Smooth muscle cell (in vitro differentiated cells): ENCODE results near the gene TLNRD1. TPM values are rescaled to one million over a fixed set of nuclear protein-coding genes. Genes with fewer than 3 reads are reported as not detected.

Experiments used
- DNase-seq: peaks from one replicate; lab custom pipeline; 2025; ENCODE audit not compliant: unreplicated experiment; lab: John Stamatoyannopoulos, UW
- H2AFZ ChIP-seq: fragments of 200-600 bp; sonication (generic); 2 replicates; pipeline ENCODE4 v1.6.0; 2016; ENCODE audit warnings: antibody characterized with exemption, low read depth, mild to moderate bottlenecking
- H3F3A ChIP-seq: fragments of 200-600 bp; sonication (generic); 2 replicates; pipeline ENCODE4 v1.6.0; 2017; ENCODE audit warnings: antibody characterized with exemption, low read depth
- H3K27ac ChIP-seq: fragments of 200-600 bp; sonication (generic); 2 replicates; pipeline ENCODE4 v1.5.1; 2016; ENCODE audit warnings: low read depth, mild to moderate bottlenecking
- H3K27me3 ChIP-seq: fragments of 200-600 bp; sonication (generic); 2 replicates; pipeline ENCODE4 v1.6.1; 2016; ENCODE audit warnings: low read depth, mild to moderate bottlenecking
- H3K36me3 ChIP-seq: fragments of 200-600 bp; sonication (generic); 2 replicates; pipeline ENCODE4 v1.5.1; 2016; ENCODE audit warnings: low read depth
- H3K4me1 ChIP-seq: fragments of 200-600 bp; sonication (generic); 2 replicates; pipeline ENCODE4 v1.5.1; 2016; ENCODE audit warnings: low read depth
- H3K4me2 ChIP-seq: fragments of 200-600 bp; sonication (generic); 2 replicates; pipeline ENCODE4 v1.6.0; 2016; ENCODE audit warnings: mild to moderate bottlenecking
- H3K4me3 ChIP-seq: fragments of 200-600 bp; sonication (generic); 2 replicates; pipeline ENCODE4 v1.5.1; 2016; ENCODE audit warnings: mild to moderate bottlenecking
- H3K79me2 ChIP-seq: fragments of 200-600 bp; sonication (generic); 2 replicates; pipeline ENCODE4 v1.6.0; 2016; ENCODE audit warnings: low read depth, mild to moderate bottlenecking
- H3K9ac ChIP-seq: fragments of 200-600 bp; sonication (generic); 2 replicates; pipeline ENCODE4 v1.6.0; 2016; ENCODE audit warnings: low read depth
- H3K9me3 ChIP-seq: fragments of 200-600 bp; sonication (generic); replicated peaks from 2 replicates; pipeline ENCODE4 v1.5.1; 2016; ENCODE audit warnings: low read depth
- H4K20me1 ChIP-seq: fragments of 200-600 bp; sonication (generic); 2 replicates; pipeline ENCODE4 v1.6.0; 2016; ENCODE audit warnings: low read depth
- WGBS: methylation state at CpG from one replicate; pipeline ENCODE4 v1.1.7; 2016; ENCODE audit warnings: low lambda C conversion rate; 5-methylcytosine and 5-hydroxymethylcytosine counted together
- polyA plus RNA-seq: library from polyadenylated mRNA; unstranded; fragments of >200 nt; fragmentation: Nextera tagmentation; extraction: Ambion mirVana; gene quantifications from 2 replicates; pipeline ENCODE4 v1.2.1, GENCODE V29; 2016
- total RNA-seq: library from RNA; depleted of rRNA; stranded (reverse); fragments of >200 nt; gene quantifications from 2 replicates; pipeline ENCODE4 v1.2.3, GENCODE V29; 2014
- TF ChIP-seq, protein P1 (sequence below): fragments of 200-600 bp; sonication (generic); IDR thresholded peaks from 2 replicates; pipeline ENCODE4 v1.5.1; 2017; ENCODE audit warnings: borderline replicate concordance, mild to moderate bottlenecking, antibody characterized with exemption; ENCODE audit not compliant: insufficient read depth, poor library complexity, severe bottlenecking

Gene TLNRD1
- total and polyA plus RNA-seq, 2 experiments from 2014 or later: 11.3 to 14.1 TPM

DNA sequence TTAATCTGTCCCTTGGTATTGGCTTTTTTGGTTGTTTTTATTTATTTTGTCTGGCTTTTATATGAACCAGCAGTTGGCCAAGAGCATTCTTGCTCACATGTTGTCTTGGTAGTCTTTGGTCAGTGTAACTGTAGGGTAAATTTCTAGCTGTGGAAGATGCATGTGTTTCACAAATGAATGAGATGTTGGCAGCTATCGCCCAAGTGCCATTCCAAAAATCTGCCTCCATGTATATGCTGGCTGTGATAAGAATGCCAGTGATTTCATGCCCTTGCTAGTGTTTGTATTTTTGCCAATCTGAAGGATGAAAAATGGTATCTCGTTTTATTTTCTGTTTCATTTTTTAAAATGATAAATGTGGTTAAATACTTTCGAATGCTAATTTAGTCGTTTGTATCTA lies 50.1 kb downstream of the TLNRD1 start:
- Histone ChIP-seq H3K79me2 (no peaks in the 10 kb centered on the region), H3F3A (no peaks in the 10 kb centered on the region), H3K27me3 (no peaks in the 10 kb centered on the region), H3K4me2 (no peak overlapping the region), H3K9me3 (no peaks in the 10 kb centered on the region), H2AFZ (no peak overlapping the region), H3K9ac (no peak overlapping the region), H3K27ac (no peak overlapping the region), H3K36me3 (no peaks in the 10 kb centered on the region), H3K4me3 (no peak overlapping the region), H3K4me1 (no peaks in the 10 kb centered on the region), H4K20me1 (no peaks in the 10 kb centered on the region)
- 86% methylated on average over 4 of the region's 4 CpGs for WGBS
- DNase-seq: no peak
- TF ChIP-seq, protein P1, sequence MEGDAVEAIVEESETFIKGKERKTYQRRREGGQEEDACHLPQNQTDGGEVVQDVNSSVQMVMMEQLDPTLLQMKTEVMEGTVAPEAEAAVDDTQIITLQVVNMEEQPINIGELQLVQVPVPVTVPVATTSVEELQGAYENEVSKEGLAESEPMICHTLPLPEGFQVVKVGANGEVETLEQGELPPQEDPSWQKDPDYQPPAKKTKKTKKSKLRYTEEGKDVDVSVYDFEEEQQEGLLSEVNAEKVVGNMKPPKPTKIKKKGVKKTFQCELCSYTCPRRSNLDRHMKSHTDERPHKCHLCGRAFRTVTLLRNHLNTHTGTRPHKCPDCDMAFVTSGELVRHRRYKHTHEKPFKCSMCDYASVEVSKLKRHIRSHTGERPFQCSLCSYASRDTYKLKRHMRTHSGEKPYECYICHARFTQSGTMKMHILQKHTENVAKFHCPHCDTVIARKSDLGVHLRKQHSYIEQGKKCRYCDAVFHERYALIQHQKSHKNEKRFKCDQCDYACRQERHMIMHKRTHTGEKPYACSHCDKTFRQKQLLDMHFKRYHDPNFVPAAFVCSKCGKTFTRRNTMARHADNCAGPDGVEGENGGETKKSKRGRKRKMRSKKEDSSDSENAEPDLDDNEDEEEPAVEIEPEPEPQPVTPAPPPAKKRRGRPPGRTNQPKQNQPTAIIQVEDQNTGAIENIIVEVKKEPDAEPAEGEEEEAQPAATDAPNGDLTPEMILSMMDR: no peak

DNA sequence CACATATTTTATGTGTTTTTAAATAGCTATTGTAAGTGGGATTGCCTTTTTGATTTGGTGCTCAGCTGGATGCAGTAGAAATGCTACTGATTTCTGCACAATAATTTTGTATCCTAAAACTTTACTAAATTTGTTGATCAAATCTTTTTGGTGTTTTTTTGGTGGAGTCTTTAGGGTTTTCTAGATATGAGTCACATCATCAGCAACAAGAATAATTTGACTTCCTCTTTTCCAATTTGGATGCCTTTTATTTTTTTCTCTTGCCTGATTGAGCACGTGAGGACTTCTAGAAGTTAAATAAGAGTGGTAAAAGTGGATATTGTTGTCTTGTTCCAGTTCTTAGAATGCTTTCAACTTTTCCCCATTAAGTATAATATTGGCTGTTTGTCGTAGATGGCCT lies 51.3 kb downstream of the TLNRD1 start:
- DNase-seq: no peak
- H3K4me3 ChIP-seq: no peak overlapping the region
- no peaks in the 10 kb centered on the region for H4K20me1 ChIP-seq
- TF ChIP-seq, protein P1: no peak
- H3K4me2 ChIP-seq: no peak overlapping the region
- H3F3A ChIP-seq: no peaks in the 10 kb centered on the region
- no peaks in the 10 kb centered on the region for H3K36me3 ChIP-seq
- no peaks in the 10 kb centered on the region for H3K27me3 ChIP-seq
- H3K4me1 ChIP-seq: no peaks in the 10 kb centered on the region
- WGBS: 91% methylated on average over 2 of the region's 2 CpGs
- no peak overlapping the region for H3K9ac ChIP-seq
- H3K9me3 ChIP-seq: no peaks in the 10 kb centered on the region
- no peak overlapping the region for H3K27ac ChIP-seq
- H2AFZ ChIP-seq: no peak overlapping the region
- H3K79me2 ChIP-seq: no peaks in the 10 kb centered on the region

DNA sequence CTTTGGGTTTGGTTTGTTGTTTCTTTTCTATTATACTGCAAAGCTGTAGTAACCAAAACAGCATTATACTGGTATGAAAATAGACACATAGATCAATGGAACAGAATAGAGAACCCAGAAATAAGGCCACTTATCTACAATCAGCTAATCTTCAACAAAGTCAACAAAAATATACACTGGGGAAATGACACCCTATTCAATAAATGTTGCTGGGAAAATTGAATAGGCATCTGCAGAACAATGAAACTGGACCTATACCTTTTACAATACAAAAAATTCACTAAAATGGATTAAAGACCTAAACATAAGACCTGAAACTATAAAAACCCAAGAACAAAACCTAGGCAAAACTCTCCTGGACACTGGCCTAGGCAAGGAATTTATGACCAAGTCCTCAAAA lies 52.9 kb downstream of the TLNRD1 start:
- H3K4me3 ChIP-seq: no peak overlapping the region
- no peak overlapping the region for H3K27ac ChIP-seq
- H3K4me1 ChIP-seq: no peaks in the 10 kb centered on the region
- no peak overlapping the region for H3K4me2 ChIP-seq
- no peak overlapping the region for H3K9ac ChIP-seq
- no peaks in the 10 kb centered on the region for H3K36me3 ChIP-seq
- no peaks in the 10 kb centered on the region for H4K20me1 ChIP-seq
- no peak overlapping the region for H2AFZ ChIP-seq
- no peaks in the 10 kb centered on the region for H3F3A ChIP-seq
- TF ChIP-seq, protein P1: no peak
- H3K79me2 ChIP-seq: no peaks in the 10 kb centered on the region
- H3K9me3 ChIP-seq: no peaks in the 10 kb centered on the region
- DNase-seq: no peak
- no peaks in the 10 kb centered on the region for H3K27me3 ChIP-seq

DNA sequence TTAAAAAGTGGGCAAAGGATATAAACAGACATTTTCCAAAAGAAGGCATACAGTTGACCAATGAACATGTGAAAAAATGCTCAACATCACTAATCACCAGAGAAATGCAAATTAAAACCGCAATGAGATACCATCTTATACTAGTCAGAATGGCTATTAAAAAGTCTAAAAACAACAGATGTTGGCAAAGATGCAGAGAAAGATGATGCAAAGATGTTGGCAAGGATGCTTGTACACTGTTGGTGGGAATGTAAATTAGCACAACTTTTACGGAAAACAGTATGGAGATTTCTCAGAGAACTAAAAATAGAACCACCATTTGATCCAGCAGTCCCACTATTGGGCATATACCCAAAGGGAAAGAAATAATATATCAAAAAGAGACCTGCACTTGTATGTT lies 53.5 kb downstream of the TLNRD1 start:
- H3K4me2 ChIP-seq: no peak overlapping the region
- H3F3A ChIP-seq: no peaks in the 10 kb centered on the region
- no peak for DNase-seq
- H3K36me3 ChIP-seq: no peaks in the 10 kb centered on the region
- H2AFZ ChIP-seq: no peak overlapping the region
- TF ChIP-seq, protein P1: no peak
- H3K4me1 ChIP-seq: no peaks in the 10 kb centered on the region
- no peaks in the 10 kb centered on the region for H4K20me1 ChIP-seq
- no peak overlapping the region for H3K9ac ChIP-seq
- H3K79me2 ChIP-seq: no peaks in the 10 kb centered on the region
- no peaks in the 10 kb centered on the region for H3K9me3 ChIP-seq
- no peak overlapping the region for H3K27ac ChIP-seq
- H3K4me3 ChIP-seq: no peak overlapping the region
- WGBS: 88% methylated on average over 2 of the region's 2 CpGs
- H3K27me3 ChIP-seq: no peaks in the 10 kb centered on the region
